ENCODE measurements around the gene GRIK2.

Gene GRIK2

GRCh38 chr6:101728956-101729355, 335.4 kb downstream of the GRIK2 start:
- DNase-seq = no peak

GRCh38 chr6:101730954-101731353, 337.4 kb downstream of the GRIK2 start:
- no peak for DNase-seq

GRCh38 chr6:101733899-101734298, 340.4 kb downstream of the GRIK2 start:
- no peak for DNase-seq

- DNase-seq = no peak
These were observed 345.0 kb downstream of the GRIK2 start for GRCh38 chr6:101738481-101738880.

GRCh38 chr6:101740631-101741030, 347.1 kb downstream of the GRIK2 start:
- no peak for DNase-seq

- DNase-seq = no peak
These were observed 348.1 kb downstream of the GRIK2 start for GRCh38 chr6:101741474-101742171.

- no peak for DNase-seq
These were observed 353.7 kb downstream of the GRIK2 start for GRCh38 chr6:101747160-101747559.

GRCh38 chr6:101747716-101748115, 354.2 kb downstream of the GRIK2 start:
- DNase-seq = no peak

GRCh38 chr6:101755931-101756330, 362.4 kb downstream of the GRIK2 start:
- DNase-seq = no peak

- DNase-seq = no peak
These were observed 364.9 kb downstream of the GRIK2 start for GRCh38 chr6:101758368-101758767.

GRCh38 chr6:101760843-101761621, 367.5 kb downstream of the GRIK2 start:
- DNase-seq = no peak

GRCh38 chr6:101762851-101763250, 369.3 kb downstream of the GRIK2 start:
- DNase-seq = no peak

- no peak for DNase-seq
These were observed 371.8 kb downstream of the GRIK2 start for GRCh38 chr6:101765281-101765680.

- no peak for DNase-seq
These were observed 376.6 kb downstream of the GRIK2 start for GRCh38 chr6:101770116-101770515.

- no peak for DNase-seq
These were observed 383.4 kb downstream of the GRIK2 start for GRCh38 chr6:101776919-101777350.

- DNase-seq = no peak
These were observed 384.1 kb downstream of the GRIK2 start for GRCh38 chr6:101777646-101778045.

GRCh38 chr6:101779051-101779844, 385.7 kb downstream of the GRIK2 start:
- DNase-seq = no peak

- no peak for DNase-seq
These were observed 389.8 kb downstream of the GRIK2 start for GRCh38 chr6:101783287-101783686.

GRCh38 chr6:101784094-101784493, 390.6 kb downstream of the GRIK2 start:
- DNase-seq = no peak

GRCh38 chr6:101799531-101799930, 406.0 kb downstream of the GRIK2 start:
- no peak for DNase-seq

GRCh38 chr6:101800598-101800997, 407.1 kb downstream of the GRIK2 start:
- no peak for DNase-seq

GRCh38 chr6:101803136-101803535, 409.6 kb downstream of the GRIK2 start:
- no peak for DNase-seq

GRCh38 chr6:101806241-101806640, 412.7 kb downstream of the GRIK2 start:
- no peak for DNase-seq

- DNase-seq = no peak
These were observed 417.6 kb downstream of the GRIK2 start for GRCh38 chr6:101811108-101811507.
